HepG2 (cell line): Measurements from ENCODE around the gene NTMT2. TPM values are rescaled to one million over a fixed set of nuclear protein-coding genes. Genes with fewer than 3 reads are reported as not detected.

Experiments used
- ATAC-seq: fragments of 200-7000 bp; cut with Tn5 transposase; 3 replicates; pipeline ENCODE4 v1.9.1; 2020; ENCODE audit warnings: mild to moderate bottlenecking, moderate library complexity
- BruUV-seq: library from RNA; stranded (reverse); fragments of 400-500 nt; replicated peaks from 2 replicates; lab custom pipeline; 2021; lab: Mats Ljungman, UMichigan
- CTCF ChIA-PET: fragments of 300-600 bp; formaldehyde crosslinking; extraction: SDS; loops from one replicate; lab custom pipeline; 2021; ENCODE audit warnings: low total read pairs, inconsistent platforms, low intra/inter-chr PET ratio; lab: Yijun Ruan, JAX
- POLR2A ChIA-PET: fragments of 350-600 bp; sonication (Branson Sonifier 250); formaldehyde crosslinking; loops from one replicate; lab custom pipeline; 2020; ENCODE audit warnings: antibody characterized with exemption, inconsistent platforms; lab: Yijun Ruan, JAX
- DNase-seq: peaks from one replicate; pipeline ENCODE4 v3.0.0-alpha.2; 2015; ENCODE audit warnings: low spot score
- FAIRE-seq: peaks from 3 replicates; lab custom pipeline; 2011; peaks lifted over from hg19 to GRCh38; lab: Jason Lieb, UNC
- H2AFZ ChIP-seq: one replicate; pipeline ENCODE4 v1.6.1; 2011; ENCODE audit warnings: low read length, inconsistent platforms
- H3K27ac ChIP-seq: fragments of 300-600 bp; 3 replicates; pipeline ENCODE4 v1.8.0; 2011; ENCODE audit warnings: mixed run types, mild to moderate bottlenecking, mixed read lengths, low read length, inconsistent platforms; ENCODE audit not compliant: insufficient read depth; ENCODE audit errors: extremely low read length
- H3K27me3 ChIP-seq, 2 experiments: fragments of 200-600 bp in 1 of 2; 2 replicates in 1 of 2; 3 replicates in 1 of 2; pipeline versions ENCODE4 v1.6.0 to v1.8.0; 2011; ENCODE audit warnings: low read length in 2 of 2, mild to moderate bottlenecking in 2 of 2, moderate library complexity in 2 of 2, inconsistent platforms in 1 of 2; ENCODE audit not compliant: insufficient read depth in 2 of 2, control insufficient read depth in 1 of 2
- H3K36me3 ChIP-seq, 2 experiments: fragments of 200-600 bp in 1 of 2; replicated peaks in 1 of 2; 2 replicates in 1 of 2; 3 replicates in 1 of 2; pipeline versions ENCODE4 v1.5.1 to v1.8.0; 2011; ENCODE audit warnings: low read length in 2 of 2, inconsistent platforms in 1 of 2; ENCODE audit not compliant: insufficient read depth in 2 of 2, control insufficient read depth in 1 of 2
- H3K4me1 ChIP-seq: 2 replicates; pipeline ENCODE4 v1.5.1; 2012; ENCODE audit warnings: low read length, inconsistent platforms; ENCODE audit not compliant: insufficient read depth
- H3K4me2 ChIP-seq: 2 replicates; pipeline ENCODE4 v1.6.0; 2011; ENCODE audit warnings: low read depth, low read length, inconsistent platforms
- H3K4me3 ChIP-seq, 3 experiments: fragments of 200-600 bp in 1 of 3; sonication (generic), shearing (Covaris generic) in 1 of 3; replicated peaks in 1 of 3; 2 replicates each; pipeline ENCODE4 v1.5.1; 2011 to 2016; ENCODE audit warnings: low read length in 3 of 3, inconsistent platforms in 2 of 3, low read depth in 2 of 3, mild to moderate bottlenecking in 2 of 3, control low read depth in 1 of 3, mixed read lengths in 1 of 3; ENCODE audit not compliant: insufficient read depth in 1 of 3
- H3K79me2 ChIP-seq: one replicate; pipeline ENCODE4 v1.6.1; 2011; ENCODE audit warnings: low read length, inconsistent platforms; ENCODE audit not compliant: insufficient read depth
- H3K9ac ChIP-seq: 2 replicates; pipeline ENCODE4 v1.6.0; 2011; ENCODE audit warnings: mild to moderate bottlenecking, low read depth, low read length, inconsistent platforms; ENCODE audit not compliant: insufficient read depth
- H3K9me3 ChIP-seq: 2 replicates; pipeline ENCODE4 v1.5.1; 2012; ENCODE audit warnings: mild to moderate bottlenecking, low read length
- H4K20me1 ChIP-seq: 2 replicates; pipeline ENCODE4 v1.6.0; 2011; ENCODE audit warnings: inconsistent platforms, mild to moderate bottlenecking, low read length, moderate library complexity; ENCODE audit not compliant: insufficient read depth
- DNMT3B ChIP-seq: conservative IDR thresholded peaks from 2 replicates; pipeline ENCODE4 v1.6.1; 2016; ENCODE audit warnings: missing biosample characterization, control low read depth
- ELF3 ChIP-seq: IDR thresholded peaks from 2 replicates; pipeline ENCODE4 v1.6.1; 2016; ENCODE audit warnings: missing genetic modification reagents, missing compliant biosample characterization
- FOSL1 ChIP-seq: sonication (generic); formaldehyde crosslinking; IDR thresholded peaks from 2 replicates; pipeline ENCODE4 v1.9.0; 2021; ENCODE audit warnings: missing genetic modification reagents, borderline replicate concordance
- FOXA3 ChIP-seq: IDR thresholded peaks from 2 replicates; pipeline ENCODE4 v1.6.1; 2016; ENCODE audit warnings: missing genetic modification reagents, missing compliant biosample characterization
- HMGA1 ChIP-seq: sonication (generic); formaldehyde crosslinking; conservative IDR thresholded peaks from 2 replicates; pipeline ENCODE4 v1.4.0; 2020; ENCODE audit warnings: missing genetic modification reagents
- RORA ChIP-seq: sonication (generic); formaldehyde crosslinking; IDR thresholded peaks from 2 replicates; pipeline ENCODE4 v1.5.0; 2020; ENCODE audit warnings: mild to moderate bottlenecking, missing genetic modification reagents, moderate library complexity
- SP1 ChIP-seq, 2 experiments: fragments of 450-650 bp in 1 of 2; sonication (generic) in 1 of 2; formaldehyde crosslinking in 1 of 2; IDR thresholded peaks; 2 replicates each; pipeline versions ENCODE4 v1.4.0 to v1.6.1; 2016 to 2020; ENCODE audit warnings: missing genetic modification reagents in 1 of 2
- TCF7L2 ChIP-seq: IDR thresholded peaks from 2 replicates; pipeline ENCODE4 v1.6.1; 2011; ENCODE audit warnings: mild to moderate bottlenecking, low read depth, low read length, moderate library complexity
- ZFX ChIP-seq: sonication (generic); formaldehyde crosslinking; IDR thresholded peaks from 2 replicates; pipeline ENCODE4 v1.4.0; 2020; ENCODE audit warnings: mild to moderate bottlenecking, low read depth, missing genetic modification reagents, moderate library complexity
- ZNF264 ChIP-seq: sonication (generic); formaldehyde crosslinking; IDR thresholded peaks from 2 replicates; pipeline ENCODE4 v1.4.0; 2020; ENCODE audit warnings: missing genetic modification reagents
- ZNF44 ChIP-seq: sonication (generic); formaldehyde crosslinking; IDR thresholded peaks from 2 replicates; pipeline ENCODE4 v1.5.1; 2020; ENCODE audit warnings: mild to moderate bottlenecking, missing genetic modification reagents
- ZNF629 ChIP-seq: sonication (generic); formaldehyde crosslinking; conservative IDR thresholded peaks from 2 replicates; pipeline ENCODE4 v1.5.0; 2020; ENCODE audit warnings: missing genetic modification reagents
- ZNF737 ChIP-seq: sonication (generic); formaldehyde crosslinking; IDR thresholded peaks from 2 replicates; pipeline ENCODE4 v1.5.0; 2020; ENCODE audit warnings: missing genetic modification reagents, mild to moderate bottlenecking, borderline replicate concordance
- ZNF749 ChIP-seq: sonication (generic); formaldehyde crosslinking; IDR thresholded peaks from 2 replicates; pipeline ENCODE4 v1.8.0; 2022; ENCODE audit warnings: mild to moderate bottlenecking, missing genetic modification reagents, moderate library complexity, borderline replicate concordance
- WGBS: methylation state at CpG from one replicate; pipeline ENCODE4 v1.1.6; 2017; ENCODE audit warnings: low lambda C conversion rate; 5-methylcytosine and 5-hydroxymethylcytosine counted together
- in situ Hi-C: cut with HindIII; loops from 2 replicates; pipeline ENCODE4 v1.10.0; 2017; ENCODE audit warnings: low pct_unique_long_range_greater_than_20kb; ENCODE audit not compliant: extremely low pct_ligation_motif_present
- intact Hi-C: fragments of 100-400 bp; cut with micrococcal nuclease; formaldehyde crosslinking; loops from one replicate; pipeline ENCODE4 v1.10.0; 2022; ENCODE audit not compliant: unreplicated experiment
- polyA plus RNA-seq, 8 experiments: library from polyadenylated mRNA; depleted of rRNA in 3 of 8; stranded (reverse) in 7 of 8; unstranded in 1 of 8; fragments of >200 nt; fragmentation: Illumina TruSeq in 4 of 8; extraction: Trizol in 4 of 8; gene quantifications; 2 replicates each; pipeline versions ENCODE4 v1.2.1 to v1.2.3, GENCODE V29; 2011 to 2016; ENCODE audit warnings: low read depth in 4 of 8, missing spikeins in 1 of 8, mixed read lengths in 1 of 8; ENCODE audit not compliant: insufficient read depth in 1 of 8
- total RNA-seq, 5 experiments: library from RNA; depleted of rRNA; stranded (reverse); fragments of >200 nt; fragmentation: Illumina TruSeq; extraction: Trizol; gene quantifications; 2 replicates each; pipeline ENCODE4 v1.2.3, GENCODE V29; 2016; ENCODE audit warnings: low read depth in 1 of 5
- TF ChIP-seq, protein P1 (sequence below): IDR thresholded peaks from 2 replicates; pipeline ENCODE4 v1.6.1; 2016; ENCODE audit warnings: low read depth, control low read depth
- TF ChIP-seq, protein P2 (sequence below): IDR thresholded peaks from 2 replicates; pipeline ENCODE4 v1.6.1; 2016; ENCODE audit warnings: low read depth, borderline replicate concordance

Gene NTMT2
- total and polyA plus RNA-seq, 2 of the 13 experiments (the other 11 are each of a cell fraction or from before 2014, with no cell fraction given) = not detected

DNA sequence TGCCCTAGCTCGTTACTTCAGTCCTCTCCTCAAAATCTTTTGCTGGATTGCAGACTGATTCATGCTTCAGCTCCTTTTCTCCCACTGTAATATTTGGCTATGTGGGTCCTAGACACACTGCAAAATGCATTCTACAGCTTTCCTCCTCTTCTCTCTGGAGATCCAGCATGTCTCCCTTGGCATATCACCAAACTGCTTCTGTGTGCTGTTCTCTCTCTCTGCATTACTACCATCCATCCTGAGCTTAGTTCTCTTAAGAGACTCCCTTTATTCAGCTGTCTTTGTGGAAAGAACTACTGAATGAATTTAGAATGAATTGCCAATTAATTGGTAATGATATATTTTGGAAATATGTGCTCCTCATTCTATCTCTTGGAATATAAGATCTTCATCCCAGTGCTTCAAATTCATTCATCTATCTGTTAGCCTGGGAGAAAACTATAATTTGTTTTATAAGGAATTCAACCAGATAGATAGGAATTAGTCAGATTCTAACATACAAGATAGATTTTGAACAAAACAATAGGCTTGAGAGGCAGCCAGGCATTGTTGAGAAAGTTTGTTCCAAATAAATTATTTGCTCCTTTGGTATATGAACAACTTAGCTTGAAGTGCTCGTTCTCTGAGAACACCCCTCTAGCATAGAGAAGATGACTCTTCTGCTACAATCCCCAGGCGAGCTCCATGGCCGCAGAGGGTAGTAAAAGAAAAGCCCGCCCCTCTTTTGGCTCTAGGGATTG, 71.9 kb downstream of the NTMT2 start:
- TF ChIP-seq ZNF629 (CRISPR knock-in tag) = no peak
- TF ChIP-seq ZNF44 = no peak
- TF ChIP-seq FOSL1 (CRISPR knock-in tag) = no peak
- TF ChIP-seq ELF3 (CRISPR knock-in tag) = no peak
- TF ChIP-seq TCF7L2 = no peak
- TF ChIP-seq, protein P1, sequence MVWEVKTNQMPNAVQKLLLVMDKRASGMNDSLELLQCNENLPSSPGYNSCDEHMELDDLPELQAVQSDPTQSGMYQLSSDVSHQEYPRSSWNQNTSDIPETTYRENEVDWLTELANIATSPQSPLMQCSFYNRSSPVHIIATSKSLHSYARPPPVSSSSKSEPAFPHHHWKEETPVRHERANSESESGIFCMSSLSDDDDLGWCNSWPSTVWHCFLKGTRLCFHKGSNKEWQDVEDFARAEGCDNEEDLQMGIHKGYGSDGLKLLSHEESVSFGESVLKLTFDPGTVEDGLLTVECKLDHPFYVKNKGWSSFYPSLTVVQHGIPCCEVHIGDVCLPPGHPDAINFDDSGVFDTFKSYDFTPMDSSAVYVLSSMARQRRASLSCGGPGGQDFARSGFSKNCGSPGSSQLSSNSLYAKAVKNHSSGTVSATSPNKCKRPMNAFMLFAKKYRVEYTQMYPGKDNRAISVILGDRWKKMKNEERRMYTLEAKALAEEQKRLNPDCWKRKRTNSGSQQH (CRISPR knock-in tag) = no peak
- WGBS = 4% methylated on average over 5 of the region's 5 CpGs
- no peak for FAIRE-seq
- ChIA-PET CTCF (no interaction called here), POLR2A (no interaction called here)
- intact Hi-C loops (no loop called here), in situ Hi-C loops (no loop called here)
- Histone ChIP-seq H3K79me2 (no peaks in the 10 kb centered on the region), H3K27me3 (peaks cover 0 to 1% of the 10 kb centered on the region in 2 experiments; a peak in 1 of 5 replicates), H3K9ac (no peak overlapping the region), H4K20me1 (no peaks in the 10 kb centered on the region), H3K4me2 (no peak overlapping the region), H3K9me3 (no peaks in the 10 kb centered on the region), H2AFZ (no peak overlapping the region), H3K36me3 (no peaks in the 10 kb centered on the region), H3K4me1 (no peaks in the 10 kb centered on the region), H3K4me3 (no peak overlapping the region), H3K27ac (no peak overlapping the region)
- BruUV-seq = no TSS peak
- no peak for DNase-seq
- ATAC-seq = no peak

DNA sequence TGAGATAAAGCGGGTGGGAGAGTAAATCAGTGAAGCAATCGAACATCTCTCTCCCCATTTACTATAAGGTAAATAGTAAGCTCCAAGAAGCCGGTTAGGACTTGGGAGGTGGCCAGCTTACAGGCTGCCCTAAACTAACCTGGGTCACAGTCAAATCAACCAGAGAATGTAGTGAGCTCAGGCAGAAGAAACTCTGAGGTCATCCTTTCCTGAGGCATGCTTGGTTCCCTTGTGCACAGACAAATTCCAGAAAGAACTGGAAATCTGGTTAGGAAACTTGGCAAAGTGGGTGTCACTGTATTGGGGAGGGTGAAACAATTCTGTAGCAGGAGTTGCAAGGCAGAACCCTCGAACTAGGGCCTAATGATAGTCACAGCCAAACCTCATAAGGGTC, 72.5 kb downstream of the NTMT2 start:
- H3K27me3 ChIP-seq = peaks cover 0 to 1% of the 10 kb centered on the region in 2 experiments; a peak in 1 of 5 replicates
- 6% methylated on average over 4 of the region's 4 CpGs for WGBS
- ChIA-PET CTCF (no interaction called here), POLR2A (no interaction called here)
- H3K4me1 ChIP-seq = no peaks in the 10 kb centered on the region
- no peaks in the 10 kb centered on the region for H3K9me3 ChIP-seq
- no peak for DNase-seq
- H3K36me3 ChIP-seq = no peaks in the 10 kb centered on the region
- no TSS peak for BruUV-seq
- no peak overlapping the region for H3K9ac ChIP-seq
- no peak overlapping the region for H3K27ac ChIP-seq
- in situ Hi-C loops (no loop called here), intact Hi-C loops (no loop called here)
- no peak for ATAC-seq
- H4K20me1 ChIP-seq = no peaks in the 10 kb centered on the region
- no peaks in the 10 kb centered on the region for H3K79me2 ChIP-seq
- FAIRE-seq = no peak
- H3K4me3 ChIP-seq = no peak overlapping the region
- H3K4me2 ChIP-seq = no peak overlapping the region
- H2AFZ ChIP-seq = no peak overlapping the region
- TF ChIP-seq DNMT3B (CRISPR knock-in tag) = no peak
- no peak for TF ChIP-seq RORA
- no peak for TF ChIP-seq SP1 (IDR thresholded peaks at IDR 0.05)
- TF ChIP-seq SP1 (CRISPR knock-in tag; IDR thresholded peaks at IDR 0.05) = no peak
- no peak for TF ChIP-seq ZNF264
- no peak for TF ChIP-seq HMGA1 (CRISPR knock-in tag)
- TF ChIP-seq ZNF737 (CRISPR knock-in tag) = no peak
- TF ChIP-seq, protein P2, sequence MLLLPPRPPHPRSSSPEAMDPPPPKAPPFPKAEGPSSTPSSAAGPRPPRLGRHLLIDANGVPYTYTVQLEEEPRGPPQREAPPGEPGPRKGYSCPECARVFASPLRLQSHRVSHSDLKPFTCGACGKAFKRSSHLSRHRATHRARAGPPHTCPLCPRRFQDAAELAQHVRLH = no peak
- no peak for TF ChIP-seq FOXA3 (CRISPR knock-in tag)
- no peak for TF ChIP-seq ZFX
- TF ChIP-seq ZNF749 (CRISPR knock-in tag) = no peak
